Measurements from ENCODE around the gene POTEF. TPM values are rescaled to one million over a fixed set of nuclear protein-coding genes. Genes with fewer than 3 reads are reported as not detected.
"Not testable (repeated sequence)": the region's sequence is repeated elsewhere in the genome, so short reads cannot be mapped to it uniquely, and the experiment has no call there.

The POTEF gene
- total RNA-seq, 1 experiment from 2014 or later, result not detected

- H3K27me3 ChIP-seq (replicated peaks; ENCODE audit: insufficient read depth, low read depth, low read length, poor library complexity); H3K4me1 ChIP-seq (ENCODE audit: insufficient read depth, low read length, poor library complexity, severe bottlenecking); H3K27ac ChIP-seq (ENCODE audit: low read depth, low read length, poor library complexity, severe bottlenecking); H3K36me3 ChIP-seq (ENCODE audit: insufficient read depth, low read length, poor library complexity, severe bottlenecking); CTCF ChIA-PET; H3K9me3 ChIP-seq (ENCODE audit: low read depth, low read length, poor library complexity, severe bottlenecking); intact Hi-C loops (cut with micrococcal nuclease; ENCODE audit: unreplicated experiment); POLR2A ChIA-PET (ENCODE audit: low non-redundant PET); BruUV-seq (replicated peaks): not testable (repeated sequence)
- H3K4me3 ChIP-seq (ENCODE audit: low read depth, low read length, poor library complexity, severe bottlenecking), result peak within 1 kb of the TSS; percentile 38
- DNase-seq (ENCODE audit: low spot score), result peak; percentile 68
These were observed 16.0 kb upstream of the POTEF start, which contains the start of gene CCDC74B for GRCh38 chr2:130145006-130145414. CCDC74B (minus strand) TSS chr2:130145112; CDS start chr2:130144996, 116 bp downstream.

GRCh38 chr2:130143266-130144039, 14.4 kb upstream of the POTEF start:
- DNase-seq (ENCODE audit: low spot score); BruUV-seq (replicated peaks); H3K4me3 ChIP-seq (ENCODE audit: low read depth, low read length, poor library complexity, severe bottlenecking); H3K27me3 ChIP-seq (replicated peaks; ENCODE audit: insufficient read depth, low read depth, low read length, poor library complexity); H3K36me3 ChIP-seq (ENCODE audit: insufficient read depth, low read length, poor library complexity, severe bottlenecking); H3K4me1 ChIP-seq (ENCODE audit: insufficient read depth, low read length, poor library complexity, severe bottlenecking); CTCF ChIA-PET; POLR2A ChIA-PET (ENCODE audit: low non-redundant PET); H3K27ac ChIP-seq (ENCODE audit: low read depth, low read length, poor library complexity, severe bottlenecking); H3K9me3 ChIP-seq (ENCODE audit: low read depth, low read length, poor library complexity, severe bottlenecking); intact Hi-C loops (cut with micrococcal nuclease; ENCODE audit: unreplicated experiment): not testable (repeated sequence)

- DNase-seq (ENCODE audit: low spot score); POLR2A ChIA-PET (ENCODE audit: low non-redundant PET); H3K27me3 ChIP-seq (replicated peaks; ENCODE audit: insufficient read depth, low read depth, low read length, poor library complexity); H3K27ac ChIP-seq (ENCODE audit: low read depth, low read length, poor library complexity, severe bottlenecking); BruUV-seq (replicated peaks); intact Hi-C loops (cut with micrococcal nuclease; ENCODE audit: unreplicated experiment); H3K9me3 ChIP-seq (ENCODE audit: low read depth, low read length, poor library complexity, severe bottlenecking); H3K4me3 ChIP-seq (ENCODE audit: low read depth, low read length, poor library complexity, severe bottlenecking); H3K36me3 ChIP-seq (ENCODE audit: insufficient read depth, low read length, poor library complexity, severe bottlenecking); H3K4me1 ChIP-seq (ENCODE audit: insufficient read depth, low read length, poor library complexity, severe bottlenecking); CTCF ChIA-PET: not testable (repeated sequence)
These were observed 13.6 kb upstream of the POTEF start for GRCh38 chr2:130142396-130143265.

- H3K27me3 ChIP-seq (replicated peaks; ENCODE audit: insufficient read depth, low read depth, low read length, poor library complexity); H3K4me1 ChIP-seq (ENCODE audit: insufficient read depth, low read length, poor library complexity, severe bottlenecking); H3K27ac ChIP-seq (ENCODE audit: low read depth, low read length, poor library complexity, severe bottlenecking); POLR2A ChIA-PET (ENCODE audit: low non-redundant PET); H3K9me3 ChIP-seq (ENCODE audit: low read depth, low read length, poor library complexity, severe bottlenecking); H3K36me3 ChIP-seq (ENCODE audit: insufficient read depth, low read length, poor library complexity, severe bottlenecking); H3K4me3 ChIP-seq (ENCODE audit: low read depth, low read length, poor library complexity, severe bottlenecking); BruUV-seq (replicated peaks); DNase-seq (ENCODE audit: low spot score); intact Hi-C loops (cut with micrococcal nuclease; ENCODE audit: unreplicated experiment); CTCF ChIA-PET: not testable (repeated sequence)
These were observed 12.8 kb upstream of the POTEF start for GRCh38 chr2:130141645-130142370.

- BruUV-seq (replicated peaks); H3K27ac ChIP-seq (ENCODE audit: low read depth, low read length, poor library complexity, severe bottlenecking); POLR2A ChIA-PET (ENCODE audit: low non-redundant PET); H3K9me3 ChIP-seq (ENCODE audit: low read depth, low read length, poor library complexity, severe bottlenecking); H3K4me3 ChIP-seq (ENCODE audit: low read depth, low read length, poor library complexity, severe bottlenecking); H3K4me1 ChIP-seq (ENCODE audit: insufficient read depth, low read length, poor library complexity, severe bottlenecking); intact Hi-C loops (cut with micrococcal nuclease; ENCODE audit: unreplicated experiment); CTCF ChIA-PET; DNase-seq (ENCODE audit: low spot score); H3K27me3 ChIP-seq (replicated peaks; ENCODE audit: insufficient read depth, low read depth, low read length, poor library complexity); H3K36me3 ChIP-seq (ENCODE audit: insufficient read depth, low read length, poor library complexity, severe bottlenecking): not testable (repeated sequence)
These were observed 12.0 kb upstream of the POTEF start for GRCh38 chr2:130141002-130141401.

- H3K27ac ChIP-seq (ENCODE audit: low read depth, low read length, poor library complexity, severe bottlenecking); H3K27me3 ChIP-seq (replicated peaks; ENCODE audit: insufficient read depth, low read depth, low read length, poor library complexity); CTCF ChIA-PET; BruUV-seq (replicated peaks); intact Hi-C loops (cut with micrococcal nuclease; ENCODE audit: unreplicated experiment); H3K4me1 ChIP-seq (ENCODE audit: insufficient read depth, low read length, poor library complexity, severe bottlenecking); H3K36me3 ChIP-seq (ENCODE audit: insufficient read depth, low read length, poor library complexity, severe bottlenecking); H3K4me3 ChIP-seq (ENCODE audit: low read depth, low read length, poor library complexity, severe bottlenecking); DNase-seq (ENCODE audit: low spot score); H3K9me3 ChIP-seq (ENCODE audit: low read depth, low read length, poor library complexity, severe bottlenecking); POLR2A ChIA-PET (ENCODE audit: low non-redundant PET): not testable (repeated sequence)
These were observed 11.5 kb upstream of the POTEF start for GRCh38 chr2:130140516-130140915.

All from A673 (cell line).